Endothelial cell (in vitro differentiated cells): Measurements from ENCODE around the gene ZFHX3. TPM values are rescaled to one million over a fixed set of nuclear protein-coding genes. Genes with fewer than 3 reads are reported as not detected.
A peak's percentile ranks its signal among the peaks of the same experiment; 100 is the strongest.

Source experiments
- DNase-seq: peaks from one replicate; pipeline ENCODE4 v3.0.0; 2021; ENCODE audit warnings: low spot score
- H3K27ac Mint-ChIP-seq: one replicate; pipeline ENCODE4 v1.8.0; 2021; ENCODE audit warnings: mixed read lengths, inconsistent platforms; ENCODE audit not compliant: unreplicated experiment
- H3K27me3 Mint-ChIP-seq: one replicate; pipeline ENCODE4 v1.8.0; 2021; ENCODE audit warnings: mild to moderate bottlenecking, moderate library complexity, mixed read lengths, inconsistent platforms; ENCODE audit not compliant: unreplicated experiment
- H3K36me3 Mint-ChIP-seq: one replicate; pipeline ENCODE4 v1.8.0; 2021; ENCODE audit warnings: mild to moderate bottlenecking, low read depth, mixed read lengths, inconsistent platforms; ENCODE audit not compliant: unreplicated experiment
- H3K4me1 Mint-ChIP-seq: one replicate; pipeline ENCODE4 v1.8.0; 2021; ENCODE audit warnings: mild to moderate bottlenecking, mixed read lengths, inconsistent platforms; ENCODE audit not compliant: unreplicated experiment
- H3K4me3 Mint-ChIP-seq: one replicate; pipeline ENCODE4 v1.8.0; 2021; ENCODE audit warnings: mild to moderate bottlenecking, mixed read lengths, inconsistent platforms; ENCODE audit not compliant: unreplicated experiment
- H3K9me3 Mint-ChIP-seq: one replicate; pipeline ENCODE4 v1.8.0; 2021; ENCODE audit warnings: mixed read lengths, inconsistent platforms; ENCODE audit not compliant: unreplicated experiment
- total RNA-seq: library from RNA; stranded (reverse); fragmentation: NEBNext Ultra II Directional; extraction: Animal tissue kit (Norgen Biotek cat#: 25700); gene quantifications from one replicate; pipeline ENCODE4 v1.2.1, GENCODE V29; 2021; ENCODE audit not compliant: unreplicated experiment
- TF ChIP-seq, protein P1 (sequence below): fragments of 200-600 bp; sonication (generic); IDR thresholded peaks from one replicate; pipeline ENCODE4 v1.5.0; 2021; ENCODE audit warnings: antibody characterized with exemption; ENCODE audit not compliant: unreplicated experiment

The ZFHX3 gene
- total RNA-seq, 1 donor from 2014 or later: 17.7 TPM

DNA sequence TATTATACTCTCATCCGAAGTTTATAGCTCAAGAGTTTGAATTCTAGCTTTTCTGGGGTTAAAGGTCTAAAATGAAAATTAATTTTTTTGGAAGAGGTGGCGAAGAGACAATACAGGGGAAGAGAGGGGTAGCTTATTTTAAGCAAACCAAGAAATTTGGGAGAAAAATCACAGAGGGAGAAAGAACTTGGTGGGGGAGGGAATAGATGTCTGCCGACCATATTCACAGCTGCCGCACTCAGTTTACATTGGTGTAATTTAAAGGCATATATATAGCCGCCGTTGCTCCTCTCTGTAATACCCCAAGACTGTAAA is 6.5 kb upstream of the ZFHX3 start:
- Mint-ChIP-seq H3K36me3 (peaks cover 7% of the 10 kb centered on the region), H3K4me3 (peak overlapping the region; percentile 70), H3K27me3 (peaks cover 13% of the 10 kb centered on the region), H3K27ac (peak overlapping the region; percentile 19), H3K9me3 (no peaks in the 10 kb centered on the region), H3K4me1 (peaks cover 37% of the 10 kb centered on the region)
- TF ChIP-seq, protein P1, sequence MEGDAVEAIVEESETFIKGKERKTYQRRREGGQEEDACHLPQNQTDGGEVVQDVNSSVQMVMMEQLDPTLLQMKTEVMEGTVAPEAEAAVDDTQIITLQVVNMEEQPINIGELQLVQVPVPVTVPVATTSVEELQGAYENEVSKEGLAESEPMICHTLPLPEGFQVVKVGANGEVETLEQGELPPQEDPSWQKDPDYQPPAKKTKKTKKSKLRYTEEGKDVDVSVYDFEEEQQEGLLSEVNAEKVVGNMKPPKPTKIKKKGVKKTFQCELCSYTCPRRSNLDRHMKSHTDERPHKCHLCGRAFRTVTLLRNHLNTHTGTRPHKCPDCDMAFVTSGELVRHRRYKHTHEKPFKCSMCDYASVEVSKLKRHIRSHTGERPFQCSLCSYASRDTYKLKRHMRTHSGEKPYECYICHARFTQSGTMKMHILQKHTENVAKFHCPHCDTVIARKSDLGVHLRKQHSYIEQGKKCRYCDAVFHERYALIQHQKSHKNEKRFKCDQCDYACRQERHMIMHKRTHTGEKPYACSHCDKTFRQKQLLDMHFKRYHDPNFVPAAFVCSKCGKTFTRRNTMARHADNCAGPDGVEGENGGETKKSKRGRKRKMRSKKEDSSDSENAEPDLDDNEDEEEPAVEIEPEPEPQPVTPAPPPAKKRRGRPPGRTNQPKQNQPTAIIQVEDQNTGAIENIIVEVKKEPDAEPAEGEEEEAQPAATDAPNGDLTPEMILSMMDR: no peak
- DNase-seq: no peak

DNA sequence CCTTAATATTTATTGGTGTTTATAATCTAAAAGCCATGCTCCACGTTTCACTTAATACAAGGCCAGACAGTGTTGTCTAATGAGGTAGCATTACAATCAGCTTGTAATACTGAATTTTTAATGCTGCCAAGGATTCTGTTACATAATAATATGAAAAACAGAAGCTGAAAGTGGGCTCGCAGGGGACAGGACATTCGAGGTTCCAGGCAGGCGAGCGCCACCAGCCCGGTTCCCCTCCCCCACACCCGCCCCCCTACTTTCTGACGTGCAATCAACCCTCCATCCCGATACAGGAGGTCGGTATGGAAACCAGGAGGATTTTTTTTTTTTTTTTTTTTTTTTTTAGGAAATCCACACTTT is 6.2 kb upstream of the ZFHX3 start:
- no peak for DNase-seq
- Mint-ChIP-seq H3K4me3 (peak overlapping the region; percentile 70), H3K27me3 (peaks cover 15% of the 10 kb centered on the region), H3K4me1 (peaks cover 36% of the 10 kb centered on the region), H3K9me3 (no peaks in the 10 kb centered on the region), H3K27ac (peak overlapping the region; percentile 19), H3K36me3 (peaks cover 8% of the 10 kb centered on the region)
- TF ChIP-seq, protein P1: no peak

DNA sequence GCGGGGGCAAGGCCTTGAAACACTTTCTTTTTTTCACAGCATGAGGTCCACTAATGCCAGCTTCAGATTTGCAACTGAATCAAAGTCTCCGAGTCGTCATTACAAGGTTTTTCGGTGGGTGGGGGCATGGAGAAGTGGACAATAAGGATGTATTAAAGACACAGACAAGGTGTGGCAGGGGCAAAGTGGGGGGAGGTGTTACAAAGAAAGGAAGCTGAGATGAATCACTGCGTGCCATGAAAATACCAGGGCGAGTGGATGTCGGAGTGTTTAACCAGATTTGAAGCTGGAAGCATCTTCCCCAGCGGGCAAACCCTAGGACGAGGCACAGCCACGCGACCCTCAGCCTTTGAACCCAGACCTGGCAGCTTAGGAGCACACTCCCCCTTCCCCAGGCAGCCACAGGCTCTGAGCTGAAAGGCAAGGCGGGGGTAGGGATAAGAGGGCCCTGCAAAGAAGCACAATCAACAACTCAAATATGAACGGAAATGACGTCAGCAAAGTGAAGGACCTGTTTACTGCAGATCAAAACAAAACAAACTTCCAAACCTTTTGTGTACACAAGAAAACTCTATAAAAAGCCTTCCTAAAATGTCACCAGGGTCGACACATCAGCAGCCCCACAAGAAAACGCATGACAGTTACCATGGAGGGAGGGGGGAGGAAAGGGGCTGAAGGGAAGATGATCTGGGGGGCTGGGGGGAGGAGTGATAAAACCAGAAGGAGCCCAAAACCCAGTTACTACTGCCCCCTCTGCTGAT is 5.6 kb upstream of the ZFHX3 start:
- H3K4me3 Mint-ChIP-seq: no peak overlapping the region
- DNase-seq: no peak
- TF ChIP-seq, protein P1: no peak
- no peaks in the 10 kb centered on the region for H3K9me3 Mint-ChIP-seq
- peaks cover 38% of the 10 kb centered on the region for H3K4me1 Mint-ChIP-seq
- H3K27me3 Mint-ChIP-seq: peaks cover 21% of the 10 kb centered on the region
- no peak overlapping the region for H3K27ac Mint-ChIP-seq
- H3K36me3 Mint-ChIP-seq: peaks cover 10% of the 10 kb centered on the region

DNA sequence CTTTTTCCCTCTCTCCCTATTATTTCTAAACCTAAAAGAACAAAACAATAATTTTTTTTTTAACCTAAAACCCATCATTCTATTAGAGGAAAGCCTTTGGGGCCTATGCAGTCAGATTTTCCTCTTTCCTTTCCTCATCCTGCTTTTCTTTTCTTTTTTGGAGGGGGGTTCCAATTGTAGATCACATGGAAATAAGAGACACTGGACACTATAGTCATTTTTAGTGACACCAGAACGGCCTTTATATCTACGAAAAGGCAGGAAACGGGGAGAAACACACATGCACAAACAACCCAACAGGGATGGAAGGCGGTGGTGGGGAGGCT is 5.1 kb upstream of the ZFHX3 start:
- Mint-ChIP-seq H3K27me3 (peaks cover 22% of the 10 kb centered on the region), H3K36me3 (peaks cover 10% of the 10 kb centered on the region), H3K9me3 (no peaks in the 10 kb centered on the region), H3K27ac (no peak overlapping the region), H3K4me3 (no peak overlapping the region), H3K4me1 (peaks cover 40% of the 10 kb centered on the region)
- no peak for DNase-seq
- TF ChIP-seq, protein P1: no peak

DNA sequence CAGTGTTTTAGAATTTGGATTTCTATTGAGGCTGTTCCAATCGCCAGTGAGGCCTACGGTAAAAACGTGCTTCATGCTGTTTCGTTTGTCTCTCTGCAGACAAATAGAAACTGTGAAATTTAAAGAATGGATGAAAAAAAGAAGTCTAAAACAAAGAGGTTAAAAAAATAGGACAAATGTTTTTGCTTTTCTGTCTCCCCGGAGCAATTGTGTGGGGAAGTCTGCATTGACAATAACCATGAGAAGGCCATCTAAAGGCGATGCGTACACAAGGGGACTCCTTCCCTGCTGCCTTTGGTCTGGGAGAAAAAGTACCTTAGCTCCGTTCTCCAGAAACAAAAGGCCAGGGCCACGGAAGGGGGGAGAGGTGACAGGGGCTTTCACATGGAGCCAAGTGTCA is 4.6 kb upstream of the ZFHX3 start:
- Mint-ChIP-seq H3K27ac (no peak overlapping the region), H3K4me1 (peaks cover 40% of the 10 kb centered on the region), H3K27me3 (peaks cover 22% of the 10 kb centered on the region), H3K4me3 (no peak overlapping the region), H3K36me3 (peaks cover 10% of the 10 kb centered on the region), H3K9me3 (no peaks in the 10 kb centered on the region)
- TF ChIP-seq, protein P1: no peak
- DNase-seq: no peak
